Cardiac fibroblast (primary cell): ENCODE measurements around the gene ZNF74.

Source experiments
- DNase-seq, 2 donors: peaks; one replicate each; pipeline versions ENCODE4 v3.0.0 to v3.0.0-alpha.2; 2010; ENCODE audit warnings: low read depth in 2 of 2
- H3K4me3 ChIP-seq, 2 donors: replicated peaks in 1 of 2; 1 replicate in 1 of 2; 2 replicates in 1 of 2; pipeline ENCODE4 v1.5.1; 2011; ENCODE audit warnings: low read depth in 2 of 2, low read length in 2 of 2, mild to moderate bottlenecking in 2 of 2, moderate library complexity in 1 of 2
- TF ChIP-seq, protein P1 (sequence below): IDR thresholded peaks from one replicate; pipeline ENCODE4 v1.5.1; 2011; ENCODE audit warnings: low read depth, mild to moderate bottlenecking, low read length, inconsistent platforms

ZNF74 gene

DNA sequence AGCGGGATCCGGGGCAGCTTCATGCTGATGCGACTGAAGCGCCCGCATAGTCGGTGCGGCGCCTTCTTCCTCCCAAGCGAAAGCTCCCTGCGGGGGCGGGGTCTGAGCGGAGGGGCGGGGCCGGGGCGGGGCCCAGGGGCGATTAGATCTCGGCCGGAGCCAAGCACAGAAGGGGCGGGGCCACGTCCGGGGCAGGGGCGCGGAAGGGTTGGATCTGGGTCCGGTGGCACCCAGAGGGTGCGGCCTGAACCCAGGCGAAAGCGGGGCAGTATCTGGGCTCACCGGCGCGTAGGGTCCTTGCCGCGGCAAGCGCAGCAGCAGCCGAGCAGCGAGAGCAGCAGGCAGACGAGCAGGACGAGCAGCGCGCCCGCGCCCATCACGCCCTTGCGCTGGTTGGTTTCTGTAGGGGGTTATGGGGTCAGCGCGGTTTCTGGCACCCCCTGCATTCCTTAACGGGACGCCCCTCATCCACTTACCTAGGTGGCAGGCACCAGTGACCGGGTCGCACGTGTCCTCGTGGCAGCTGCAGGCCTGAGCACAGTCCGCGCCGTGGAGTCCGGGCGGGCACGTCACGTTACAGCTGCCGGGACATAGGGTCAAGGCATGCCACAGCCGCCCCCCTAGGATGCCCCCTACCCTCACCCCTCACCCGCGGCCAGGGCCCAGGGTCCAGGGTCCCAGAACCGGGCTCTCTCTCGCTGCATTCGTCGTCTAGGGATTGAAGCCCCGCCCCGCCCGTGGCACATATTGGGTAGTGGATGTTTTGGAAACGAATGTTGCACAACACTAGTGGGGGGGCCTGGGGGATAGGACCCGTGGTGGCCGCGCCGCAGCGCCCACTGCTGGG, 35.5 kb downstream of the ZNF74 start:
- H3K4me3 ChIP-seq = no peak overlapping the region
- TF ChIP-seq, protein P1, sequence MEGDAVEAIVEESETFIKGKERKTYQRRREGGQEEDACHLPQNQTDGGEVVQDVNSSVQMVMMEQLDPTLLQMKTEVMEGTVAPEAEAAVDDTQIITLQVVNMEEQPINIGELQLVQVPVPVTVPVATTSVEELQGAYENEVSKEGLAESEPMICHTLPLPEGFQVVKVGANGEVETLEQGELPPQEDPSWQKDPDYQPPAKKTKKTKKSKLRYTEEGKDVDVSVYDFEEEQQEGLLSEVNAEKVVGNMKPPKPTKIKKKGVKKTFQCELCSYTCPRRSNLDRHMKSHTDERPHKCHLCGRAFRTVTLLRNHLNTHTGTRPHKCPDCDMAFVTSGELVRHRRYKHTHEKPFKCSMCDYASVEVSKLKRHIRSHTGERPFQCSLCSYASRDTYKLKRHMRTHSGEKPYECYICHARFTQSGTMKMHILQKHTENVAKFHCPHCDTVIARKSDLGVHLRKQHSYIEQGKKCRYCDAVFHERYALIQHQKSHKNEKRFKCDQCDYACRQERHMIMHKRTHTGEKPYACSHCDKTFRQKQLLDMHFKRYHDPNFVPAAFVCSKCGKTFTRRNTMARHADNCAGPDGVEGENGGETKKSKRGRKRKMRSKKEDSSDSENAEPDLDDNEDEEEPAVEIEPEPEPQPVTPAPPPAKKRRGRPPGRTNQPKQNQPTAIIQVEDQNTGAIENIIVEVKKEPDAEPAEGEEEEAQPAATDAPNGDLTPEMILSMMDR = no peak
- DNase-seq = no peak

DNA sequence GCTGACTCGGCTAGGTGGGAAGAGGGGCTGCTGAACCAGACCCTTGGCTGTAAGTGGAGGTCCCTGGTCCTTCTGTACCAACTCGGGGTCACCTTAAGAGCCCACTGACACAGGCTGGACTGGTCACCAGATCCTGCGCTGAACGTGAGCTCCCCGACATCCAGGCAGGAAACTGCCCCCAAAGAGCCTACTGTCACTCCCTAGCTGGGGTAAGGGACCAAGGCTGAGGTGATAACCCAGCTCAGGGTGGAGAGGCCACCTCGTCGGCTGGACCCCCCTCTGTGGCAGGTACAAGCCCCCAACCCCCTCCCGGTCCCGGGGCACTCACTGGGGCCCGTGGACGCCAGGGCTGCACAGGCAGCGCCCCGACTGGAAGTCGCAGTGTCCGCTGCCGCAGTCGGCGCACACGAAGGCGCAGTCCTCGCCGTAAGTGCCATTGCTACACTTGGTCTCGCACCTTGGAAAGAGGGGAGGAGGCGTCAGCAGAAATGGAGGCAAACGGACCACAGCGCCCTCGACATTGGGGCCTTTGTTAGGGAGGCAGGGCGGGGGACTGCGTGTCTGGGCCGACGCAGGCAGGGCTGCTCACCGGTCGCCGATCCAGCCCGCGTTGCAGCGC, 36.3 kb downstream of the ZNF74 start:
- H3K4me3 ChIP-seq = no peak overlapping the region

DNA sequence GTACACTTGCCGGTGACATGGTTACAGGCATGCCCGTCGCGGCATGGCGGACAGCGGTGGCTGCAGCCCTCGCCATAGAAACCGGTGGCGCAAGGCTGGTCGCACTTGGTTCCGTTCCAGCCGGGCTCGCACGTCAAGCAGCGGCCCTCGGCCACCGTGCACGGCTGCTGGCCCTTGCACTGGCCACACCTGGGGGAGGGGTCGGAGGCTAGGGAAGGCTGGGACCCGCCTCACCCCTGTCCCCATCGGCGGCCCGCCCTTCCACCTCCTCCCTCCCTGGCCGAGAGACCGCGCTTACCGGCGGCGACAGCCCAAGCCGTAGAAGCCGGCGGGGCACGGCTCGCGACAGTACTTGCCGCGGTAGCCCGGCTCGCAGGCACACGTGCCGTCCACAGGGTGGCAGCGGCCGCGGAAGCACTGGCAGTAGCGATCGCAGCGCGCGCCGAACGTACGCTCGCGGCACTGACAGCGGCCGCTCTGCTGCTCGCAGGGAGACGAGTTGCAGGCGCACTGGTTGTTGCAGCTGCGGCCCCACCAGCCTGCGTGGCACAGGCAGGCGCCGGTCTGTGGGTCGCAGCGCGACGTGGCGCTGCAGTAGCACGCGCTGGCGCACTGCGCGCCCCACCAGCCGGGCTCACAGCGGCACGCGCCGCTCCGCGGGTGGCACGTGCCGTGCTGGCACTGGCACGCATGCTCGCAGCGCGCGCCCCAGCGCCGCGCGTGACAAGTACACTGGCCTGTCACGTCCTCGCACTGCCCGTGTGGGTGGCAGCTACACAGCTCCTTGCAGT, 37.0 kb downstream of the ZNF74 start:
- DNase-seq = no peak
- TF ChIP-seq, protein P1 = no peak
- no peak overlapping the region for H3K4me3 ChIP-seq

More for the DNA sequence above, 36.3 kb downstream of the ZNF74 start:
- DNase-seq = no peak
- TF ChIP-seq, protein P1 = no peak

DNA sequence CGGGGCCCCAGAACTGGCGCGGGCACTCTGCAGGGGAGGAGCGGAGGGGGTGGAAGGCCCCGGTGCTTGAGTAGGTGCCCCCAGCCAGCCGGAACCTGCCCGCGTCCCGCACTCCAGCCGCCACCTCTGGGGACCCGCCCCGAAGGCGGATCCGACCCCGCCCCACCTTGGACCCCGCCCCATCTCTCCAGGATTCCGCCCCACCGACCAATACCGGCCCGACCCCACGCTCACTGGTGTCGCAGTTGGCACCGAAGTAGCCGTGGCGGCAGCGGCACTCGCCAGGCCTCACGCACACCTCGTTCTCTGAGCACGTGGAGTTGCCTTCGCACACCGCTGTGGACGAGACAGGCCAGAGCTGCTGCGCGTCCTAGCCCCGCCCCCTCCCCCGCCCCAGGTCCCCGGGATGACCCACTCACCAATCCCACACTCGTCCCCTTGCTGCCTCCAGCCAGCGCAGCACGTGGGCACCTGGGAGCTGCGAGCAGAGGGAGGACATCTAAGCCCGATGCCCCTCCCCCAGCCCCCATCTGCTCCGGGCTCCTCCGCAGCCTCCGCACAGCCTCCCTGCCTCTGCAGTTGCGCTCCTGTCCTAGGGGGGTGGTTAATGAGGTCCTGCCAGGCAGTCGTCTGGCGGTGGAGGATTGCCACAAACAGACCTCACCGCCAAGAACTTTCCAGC, 37.7 kb downstream of the ZNF74 start:
- no peak for DNase-seq
- TF ChIP-seq, protein P1 = no peak
- H3K4me3 ChIP-seq = no peak overlapping the region

DNA sequence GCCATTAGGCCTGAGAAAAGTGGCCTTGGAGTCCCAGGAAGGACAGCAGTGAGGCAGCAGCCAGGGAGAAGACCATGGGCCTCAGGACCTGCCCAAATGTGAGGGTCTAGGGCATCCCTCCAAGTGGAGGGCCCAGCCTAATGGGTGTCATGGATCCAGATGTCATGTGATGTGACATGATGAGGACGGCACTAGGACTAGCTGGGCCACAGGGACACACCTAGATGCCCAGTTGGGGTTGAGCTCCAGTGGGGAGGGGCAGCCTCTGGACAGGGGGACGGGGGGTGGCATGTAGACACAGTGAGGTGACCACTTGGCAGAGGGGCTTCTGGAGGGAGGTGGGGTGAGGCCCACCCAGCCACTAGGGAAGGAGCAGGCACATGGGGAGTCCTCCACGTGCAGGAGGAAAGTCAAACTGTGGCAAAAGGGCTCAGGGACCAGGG, 38.3 kb downstream of the ZNF74 start:
- DNase-seq = no peak
- no peak overlapping the region for H3K4me3 ChIP-seq
- TF ChIP-seq, protein P1 = no peak

DNA sequence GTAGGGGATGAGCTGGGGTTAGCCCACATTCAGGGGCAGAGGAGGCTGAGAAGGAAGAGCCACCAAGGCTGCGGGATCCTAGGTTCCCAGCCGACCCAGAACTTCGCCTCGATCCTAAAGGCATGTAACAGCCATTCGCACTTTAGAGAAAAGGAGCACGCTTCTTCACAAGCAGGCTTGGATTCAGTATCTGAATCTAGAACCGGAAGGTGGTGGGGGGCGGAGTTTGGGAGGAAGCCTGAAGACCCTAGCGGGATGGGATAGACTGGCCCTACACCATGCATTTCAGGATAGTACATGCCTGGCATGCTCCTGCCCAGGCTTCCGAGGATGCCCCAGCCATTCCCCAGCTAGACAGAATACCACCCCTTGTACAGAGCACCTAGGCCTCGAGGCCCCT, 39.2 kb downstream of the ZNF74 start:
- no peak overlapping the region for H3K4me3 ChIP-seq
- no peak for DNase-seq
- TF ChIP-seq, protein P1 = no peak
